IPS DF 4.7 (cell line): ENCODE measurements around the gene DUS1L.

ENCODE experiments used
- DNase-seq: peaks from one replicate; pipeline ENCODE4 v3.0.0-alpha.2; 2013; ENCODE audit warnings: low spot score; ENCODE audit errors: extremely low read depth

The DUS1L gene

DNA sequence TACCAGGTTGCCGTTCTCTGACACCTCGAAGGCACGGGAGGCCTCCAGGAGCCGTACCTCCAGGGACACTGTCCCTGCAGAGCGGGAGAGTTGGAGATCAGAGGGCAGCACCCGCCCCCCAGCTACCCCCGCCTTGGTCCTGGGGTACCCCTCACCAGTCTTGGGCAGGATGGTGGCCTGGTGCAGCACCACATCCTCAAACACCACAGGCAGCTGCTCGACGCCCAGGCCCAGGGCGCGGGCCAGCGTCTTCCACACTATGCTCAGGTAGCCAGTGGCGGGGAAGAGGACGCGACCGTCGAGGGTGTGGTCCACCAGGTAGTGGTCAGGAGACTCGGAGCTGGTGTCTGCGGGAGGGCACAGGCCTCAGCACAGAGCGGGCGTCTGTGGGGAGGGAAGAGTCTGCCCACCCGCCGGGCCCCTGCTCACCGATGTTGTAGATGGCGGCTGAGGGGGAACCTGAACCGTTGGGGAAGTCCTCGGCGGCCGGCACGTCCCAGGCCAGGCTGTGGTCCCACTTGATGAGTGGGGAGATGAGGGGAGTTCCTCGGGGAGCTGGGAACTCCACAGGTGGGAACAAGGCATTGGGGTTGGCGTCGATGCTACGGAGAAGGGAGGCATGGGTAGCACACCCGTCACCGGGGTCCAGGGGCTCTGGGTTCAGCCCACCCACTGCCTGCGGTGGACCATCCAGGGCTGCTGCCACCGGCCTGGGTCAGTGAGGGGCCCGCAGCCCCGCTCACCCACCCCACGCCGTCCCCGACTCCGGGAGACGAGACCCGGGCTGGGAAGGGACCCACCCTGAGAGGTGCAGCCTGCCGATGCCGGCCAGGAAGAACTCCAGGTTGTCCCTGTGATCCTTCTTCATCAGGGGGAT is 22.6 kb upstream of the DUS1L start:
- DNase-seq, result no peak

DNA sequence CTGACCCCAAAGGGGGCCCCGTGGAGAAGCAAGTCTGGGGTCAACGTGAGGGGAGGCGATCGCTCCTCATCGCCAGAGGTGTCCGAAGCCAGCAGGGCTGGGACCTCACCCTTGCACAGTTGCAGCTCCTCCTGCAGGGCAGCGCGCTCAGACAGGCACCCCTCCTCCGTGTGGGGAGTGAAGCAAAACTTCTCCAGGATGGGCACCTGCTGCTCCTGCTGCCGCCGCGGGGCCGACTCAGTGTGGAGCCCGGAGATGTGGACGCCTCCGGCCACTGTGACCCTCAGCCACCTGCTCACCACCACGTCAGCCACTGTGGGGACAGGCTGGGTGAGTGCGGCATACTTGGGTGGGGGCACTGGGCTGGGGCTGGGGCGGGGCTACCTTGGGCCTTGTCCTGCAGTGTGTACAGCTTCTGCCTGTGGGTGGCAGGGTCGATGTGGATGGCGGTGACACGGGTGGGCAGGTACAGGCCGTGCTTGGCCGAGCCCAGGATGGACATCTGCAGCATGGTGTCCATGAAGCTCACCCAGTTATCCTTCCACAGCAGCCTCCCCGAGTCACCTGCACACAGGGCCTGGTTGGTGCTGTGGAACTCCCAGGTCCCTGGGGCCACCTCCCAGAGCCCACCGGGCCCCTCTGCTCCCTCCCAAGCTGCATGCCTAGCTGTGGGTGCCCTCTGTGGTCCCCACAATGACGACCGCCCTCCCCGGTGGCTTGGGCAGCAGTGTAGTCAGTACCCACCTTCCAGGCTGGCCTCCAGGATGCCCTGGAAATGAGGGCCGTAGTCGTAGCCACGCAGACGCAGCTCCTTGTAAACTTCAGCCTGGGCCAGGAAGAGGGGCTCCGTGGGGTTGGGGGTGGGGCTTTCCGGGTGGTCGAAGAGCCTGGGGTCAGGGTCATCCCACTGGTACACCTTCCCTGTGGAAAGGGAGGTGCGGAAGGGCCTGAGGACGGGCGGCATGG is 21.6 kb upstream of the DUS1L start:
- DNase-seq, result no peak

DNA sequence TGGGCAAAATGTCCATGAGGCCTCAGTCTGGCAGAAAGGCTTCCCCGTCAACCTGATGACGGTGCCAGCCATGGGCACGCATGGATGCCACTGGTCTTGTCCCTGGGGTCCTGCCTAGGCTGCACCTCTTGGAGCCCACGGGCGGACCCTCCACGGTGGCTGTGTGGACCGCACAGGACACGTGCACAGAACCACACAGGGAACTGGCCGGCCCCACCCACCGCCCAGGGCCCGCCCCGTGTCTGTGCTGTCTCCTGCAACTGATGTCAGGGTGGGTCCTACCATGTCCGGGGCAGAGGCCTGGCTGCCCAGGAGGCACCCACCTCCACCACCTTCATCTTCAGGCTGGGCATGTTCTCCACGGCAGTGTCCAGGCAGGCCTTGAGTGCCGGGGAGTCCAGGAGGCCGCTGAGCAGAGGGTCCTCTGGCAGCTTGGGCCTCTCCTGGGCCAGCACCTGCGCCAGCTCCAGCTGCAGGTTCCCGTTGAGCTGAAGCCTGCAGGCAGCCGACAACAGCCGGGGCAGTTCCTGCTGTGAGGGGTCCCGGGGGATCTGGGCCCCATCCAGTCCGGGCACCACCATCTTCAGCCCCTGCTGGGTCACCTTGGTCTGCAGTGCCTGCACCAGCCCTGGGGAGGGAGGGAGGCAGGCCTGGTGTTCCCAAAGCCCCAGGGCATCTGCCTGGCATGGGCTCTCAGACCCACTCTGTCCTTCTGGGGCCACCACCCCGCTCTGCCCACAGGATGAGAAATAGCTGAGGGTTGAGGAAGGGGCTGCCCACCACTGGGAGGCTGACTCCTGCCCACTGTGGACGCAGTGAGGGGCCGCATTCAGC is 20.5 kb upstream of the DUS1L start:
- no peak for DNase-seq

DNA sequence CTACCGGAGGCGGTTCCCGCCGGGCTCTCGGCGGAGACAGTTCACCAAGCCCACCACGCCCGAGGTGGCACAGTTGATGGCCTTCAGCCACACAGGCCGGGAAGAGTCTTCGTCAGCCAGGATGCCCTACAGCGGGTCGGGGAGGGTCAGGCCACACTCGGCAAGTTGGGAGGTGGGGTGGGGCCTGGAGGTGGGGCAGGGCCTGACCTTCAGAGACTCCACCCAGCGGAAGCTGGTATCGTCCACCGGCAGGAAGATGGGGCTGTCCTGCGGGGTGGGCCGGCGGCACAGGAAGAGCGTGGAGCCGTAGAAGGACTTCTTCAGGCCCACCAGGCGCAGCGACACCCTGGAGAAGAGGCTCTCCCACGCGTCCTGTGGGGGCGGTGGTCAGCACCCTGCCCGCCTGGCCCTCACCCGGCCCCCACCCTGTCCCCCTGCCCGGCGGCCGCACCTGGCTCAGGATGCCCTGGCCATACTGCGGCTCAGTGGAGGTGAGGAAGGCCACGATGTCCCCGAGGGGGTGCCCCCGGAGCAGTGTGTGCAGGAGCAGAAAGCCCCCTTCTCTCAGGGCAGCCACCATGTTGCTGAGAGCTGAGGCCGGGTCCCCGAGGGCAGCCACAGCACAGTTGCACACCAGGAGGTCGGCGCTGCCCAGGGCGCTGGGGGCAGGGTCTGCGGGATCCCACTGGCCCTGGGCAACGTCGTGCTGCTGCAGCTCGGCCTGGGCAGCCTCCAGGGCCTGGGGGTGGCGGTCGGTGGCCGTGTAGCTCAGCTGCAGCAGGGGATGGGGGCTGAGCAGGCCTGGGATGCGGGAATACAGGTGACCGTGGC is 19.6 kb upstream of the DUS1L start:
- DNase-seq, result no peak

DNA sequence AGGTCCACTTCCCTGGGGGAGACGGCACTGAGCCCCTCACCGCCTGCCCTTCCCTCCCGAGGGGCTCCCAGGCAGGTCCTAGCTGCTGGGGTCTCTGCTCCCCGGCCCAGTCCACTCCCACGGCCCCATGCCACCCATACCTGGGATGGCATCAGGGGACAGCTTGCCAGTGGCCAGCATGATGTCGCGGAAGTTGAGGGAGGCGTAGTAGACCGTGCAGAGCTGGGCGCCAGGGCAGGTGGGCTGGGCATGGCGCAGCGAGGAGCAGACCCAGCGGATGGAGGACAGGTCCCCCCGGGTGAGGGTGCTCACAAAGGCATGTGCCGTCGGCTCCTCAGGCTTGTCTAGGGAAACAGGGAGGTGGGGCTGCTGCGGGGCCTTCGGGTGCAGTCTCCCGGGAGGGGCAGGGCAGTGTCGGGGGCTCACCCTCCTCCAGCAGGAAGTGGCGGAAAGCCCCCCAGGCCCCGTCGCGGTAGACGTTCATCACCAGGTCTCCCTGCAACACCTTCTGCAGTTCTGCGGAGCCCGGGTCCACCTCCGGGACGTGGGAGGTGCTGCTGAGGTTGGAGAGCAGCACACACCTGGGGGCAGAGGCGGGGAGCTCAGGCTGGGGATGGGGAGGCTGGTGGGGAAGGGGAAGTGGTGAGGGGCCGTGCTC is 18.9 kb upstream of the DUS1L start:
- DNase-seq, result no peak

DNA sequence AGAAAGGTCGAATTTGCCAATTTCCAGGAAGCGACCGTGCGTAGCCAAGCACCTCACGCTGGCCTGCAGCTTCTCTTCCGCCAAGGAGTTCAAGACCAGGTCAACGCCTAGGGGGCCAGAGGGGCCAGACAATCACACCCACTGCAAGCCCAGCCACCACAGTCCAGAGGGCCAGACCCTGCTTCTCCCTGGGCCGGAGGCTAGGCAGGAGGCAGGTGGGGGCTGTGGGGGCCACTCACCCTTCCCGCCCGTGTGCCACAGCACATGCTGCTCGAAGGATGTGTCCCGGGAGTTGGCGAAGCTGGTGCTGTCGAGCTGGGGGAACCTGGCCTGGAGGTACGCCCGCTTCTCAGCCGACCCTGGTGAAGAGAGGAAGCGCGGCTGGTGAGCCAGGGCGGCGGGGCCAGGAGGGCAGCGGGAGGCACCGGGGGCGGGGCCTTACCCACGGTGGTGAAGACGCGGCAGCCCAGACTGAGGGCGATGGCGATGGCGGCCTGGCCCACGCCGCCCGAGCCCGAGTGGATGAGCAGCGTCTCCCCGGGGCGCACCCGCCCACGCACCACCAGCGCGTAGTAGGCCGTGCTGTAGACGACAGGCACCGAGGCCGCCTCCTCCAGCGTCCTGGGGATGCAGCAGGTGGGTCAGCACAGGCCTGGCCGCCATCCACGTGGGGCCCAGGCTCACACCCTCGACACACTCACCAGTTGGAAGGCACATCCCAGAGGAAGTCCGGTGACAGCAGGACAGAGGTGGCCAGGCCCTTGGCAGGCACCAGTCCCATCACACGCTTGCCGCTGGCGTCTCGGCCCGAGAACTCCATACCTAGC is 18.1 kb upstream of the DUS1L start:
- no peak for DNase-seq

GRCh38 chr17:82083009-82083408 is 17.4 kb upstream of the DUS1L start:
- DNase-seq, result no peak

- DNase-seq, result no peak
Observed at GRCh38 chr17:82082456-82082855, 16.9 kb upstream of the DUS1L start.

GRCh38 chr17:82081966-82082365 is 16.4 kb upstream of the DUS1L start:
- DNase-seq, result no peak

DNA sequence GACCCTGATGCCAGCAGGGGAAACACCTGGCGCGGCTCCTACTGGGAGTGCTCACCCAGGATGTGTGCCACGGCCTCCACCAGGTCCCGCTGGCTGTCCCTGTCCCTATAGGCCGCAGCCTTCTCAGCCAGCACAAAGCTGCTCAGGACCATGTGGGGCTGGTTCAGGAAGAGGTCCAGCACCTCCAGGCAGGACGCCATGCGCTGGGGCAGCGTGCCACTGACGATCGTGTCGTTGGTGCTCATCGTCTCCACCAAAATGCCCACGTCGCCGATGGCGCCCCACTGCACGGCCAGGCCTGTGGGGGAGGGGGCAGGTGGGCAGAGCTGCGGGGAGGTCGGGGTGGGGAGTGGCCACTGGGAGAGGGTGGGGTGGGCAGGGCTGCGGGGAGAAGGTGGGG is 15.9 kb upstream of the DUS1L start:
- no peak for DNase-seq

DNA sequence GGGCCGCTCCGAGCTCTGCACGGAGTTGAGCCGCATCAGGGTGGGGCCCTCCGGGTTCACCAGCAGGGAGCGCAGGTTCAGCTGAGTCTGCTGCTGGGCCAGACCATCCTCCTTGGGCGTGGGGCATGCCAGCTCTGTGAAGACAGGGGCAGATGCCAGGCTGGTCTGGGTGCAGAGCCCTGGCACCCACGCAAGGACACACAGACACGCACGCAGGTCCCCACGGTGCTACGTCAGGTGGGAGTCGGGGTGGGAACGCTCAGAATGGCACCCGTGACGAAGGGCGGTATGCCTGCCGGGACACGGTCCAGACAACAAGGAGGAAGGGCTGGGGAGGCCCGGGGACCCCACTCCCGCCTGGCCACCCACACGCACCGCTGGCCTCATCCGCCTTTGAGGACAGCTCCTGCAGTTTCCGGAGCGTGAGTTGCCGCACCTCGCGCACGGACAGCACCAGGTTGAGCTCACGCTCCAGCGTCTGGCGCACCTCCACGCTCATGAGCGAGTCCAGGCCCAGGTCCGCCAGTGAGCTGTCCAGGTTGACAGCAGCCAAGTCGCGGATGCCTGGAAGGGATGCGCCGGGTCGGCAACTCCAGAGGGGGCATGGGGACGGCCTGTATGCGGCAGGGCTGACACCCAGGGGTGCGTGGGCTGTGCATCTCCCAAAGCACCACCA is 15.3 kb upstream of the DUS1L start:
- no peak for DNase-seq

- DNase-seq, result no peak
Observed at GRCh38 chr17:82080048-82080788, 14.6 kb upstream of the DUS1L start.

- DNase-seq, result no peak
Observed at GRCh38 chr17:82079001-82079677, 13.5 kb upstream of the DUS1L start.

- no peak for DNase-seq
Observed at GRCh38 chr17:82078433-82078832, 12.8 kb upstream of the DUS1L start.

DNA sequence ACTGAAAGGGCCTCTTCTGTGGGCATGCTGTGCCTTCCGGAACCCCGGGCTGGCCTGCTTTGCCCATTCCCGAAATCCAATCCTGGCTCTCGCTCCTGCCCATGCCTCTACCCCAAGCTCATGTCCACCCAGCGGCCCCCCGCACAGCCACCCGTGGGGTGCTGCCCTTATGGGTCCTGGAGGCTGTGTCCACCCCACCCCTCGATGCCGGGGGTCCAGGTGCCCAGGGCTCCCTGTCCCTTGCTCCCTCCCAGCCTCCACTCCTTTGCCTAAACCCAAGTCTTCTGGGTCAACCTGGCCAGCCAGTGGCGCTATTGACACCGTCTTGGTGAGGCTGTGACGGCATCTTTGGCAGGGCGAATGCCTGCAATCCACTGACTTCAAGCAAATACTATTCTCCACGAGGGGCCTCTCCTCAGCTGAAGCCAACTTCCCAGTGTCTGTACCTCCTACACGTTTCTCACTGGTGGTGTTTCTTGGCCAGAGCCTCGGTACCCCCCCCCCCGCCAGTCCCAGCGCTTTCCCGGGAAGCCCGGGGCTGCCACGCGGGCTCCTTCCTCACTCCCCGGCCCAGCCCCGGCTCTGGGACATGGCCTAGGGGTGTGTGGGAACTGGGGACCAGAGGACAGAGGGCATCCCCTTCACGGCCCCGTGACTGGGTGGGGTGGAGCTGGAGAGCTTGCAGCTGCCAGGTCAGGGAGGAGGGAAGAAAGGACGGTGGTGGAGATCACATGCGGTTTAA is 12.2 kb upstream of the DUS1L start:
- DNase-seq, result no peak

DNA sequence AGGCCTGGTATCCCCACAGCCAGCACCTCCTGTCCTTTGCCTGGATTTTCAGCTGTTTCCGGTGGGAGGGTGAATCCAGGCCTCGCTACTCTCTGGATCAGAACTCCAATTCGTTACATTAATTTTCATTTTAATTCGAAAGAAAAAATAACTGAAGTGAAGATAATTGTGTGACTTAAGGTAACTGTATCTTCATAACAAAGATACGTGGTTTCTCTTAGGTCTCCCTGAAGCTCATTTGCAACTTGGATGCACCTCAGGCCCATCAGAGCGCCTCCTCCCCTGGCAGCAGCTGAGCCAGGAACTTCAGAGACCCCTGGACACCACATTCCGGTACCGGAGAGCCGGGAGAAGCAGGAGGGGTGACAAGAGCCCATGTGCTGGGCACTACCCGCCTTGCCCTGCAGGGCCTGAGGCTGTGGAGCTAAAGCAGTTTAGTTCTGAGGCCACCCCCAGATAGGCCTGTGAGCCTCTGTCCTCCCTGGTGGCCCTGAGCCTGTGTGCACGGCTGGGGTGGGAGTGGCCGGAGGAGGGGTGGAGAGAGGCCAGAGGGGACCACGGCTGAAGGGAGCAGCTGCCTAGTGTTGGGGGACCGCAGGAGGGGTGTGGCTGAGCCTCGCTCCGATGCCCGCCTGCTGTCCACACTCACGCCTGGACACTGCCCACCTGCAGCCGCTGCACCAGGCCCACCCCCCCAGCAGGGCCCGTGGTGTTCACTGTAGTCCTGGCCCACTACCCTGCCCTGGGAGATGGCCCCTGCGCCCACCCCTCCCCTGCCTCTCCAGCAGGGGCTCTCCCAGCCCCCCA is 11.4 kb upstream of the DUS1L start:
- no peak for DNase-seq
